MCF 10A (cell line): Measurements from ENCODE around the gene POLR2M. TPM values are rescaled to one million over a fixed set of nuclear protein-coding genes. Genes with fewer than 3 reads are reported as not detected.
A peak's percentile ranks its signal among the peaks of the same experiment; 100 is the strongest.

Source experiments
- BruUV-seq: library from RNA; stranded (reverse); fragments of 400-500 nt; replicated peaks from 2 replicates; lab custom pipeline; 2021; lab: Mats Ljungman, UMichigan
- CTCF ChIA-PET: fragments of 300-600 bp; sonication (Branson Sonifier 250); formaldehyde crosslinking; extraction: SDS; loops from one replicate; lab custom pipeline; 2021; ENCODE audit warnings: antibody characterized with exemption, inconsistent platforms; lab: Yijun Ruan, JAX
- POLR2A ChIA-PET: fragments of 300-600, 350-650 bp; sonication (Branson Sonifier 250); formaldehyde crosslinking; extraction: SDS; loops from one replicate; lab custom pipeline; 2020; ENCODE audit warnings: antibody characterized with exemption, inconsistent platforms; lab: Yijun Ruan, JAX
- DNase-seq: peaks from one replicate; pipeline ENCODE4 v3.0.0-alpha.2; 2018; ENCODE audit not compliant: unreplicated experiment
- H3K27ac Mint-ChIP-seq: one replicate; pipeline ENCODE4 v1.8.0; 2022; ENCODE audit warnings: mild to moderate bottlenecking, low read depth, mixed read lengths; ENCODE audit not compliant: unreplicated experiment
- H3K27me3 Mint-ChIP-seq: one replicate; pipeline ENCODE4 v1.8.0; 2022; ENCODE audit warnings: mixed read lengths; ENCODE audit not compliant: insufficient read depth, unreplicated experiment
- H3K36me3 Mint-ChIP-seq: one replicate; pipeline ENCODE4 v1.8.0; 2022; ENCODE audit warnings: mild to moderate bottlenecking, moderate library complexity, mixed read lengths; ENCODE audit not compliant: insufficient read depth, unreplicated experiment
- H3K4me1 Mint-ChIP-seq: one replicate; pipeline ENCODE4 v1.8.0; 2022; ENCODE audit warnings: mixed read lengths; ENCODE audit not compliant: insufficient read depth, unreplicated experiment
- H3K4me3 Mint-ChIP-seq: one replicate; pipeline ENCODE4 v1.8.0; 2022; ENCODE audit warnings: mild to moderate bottlenecking, moderate library complexity, mixed read lengths; ENCODE audit not compliant: unreplicated experiment
- H3K9me3 Mint-ChIP-seq: one replicate; pipeline ENCODE4 v1.8.0; 2022; ENCODE audit warnings: mixed read lengths; ENCODE audit not compliant: unreplicated experiment
- CTCF ChIP-seq: fragments of 200-600 bp; IDR thresholded peaks from one replicate; pipeline ENCODE4 v1.8.0; 2022; ENCODE audit warnings: antibody characterized with exemption, mild to moderate bottlenecking; ENCODE audit not compliant: unreplicated experiment
- intact Hi-C: fragments of 100-400 bp; cut with micrococcal nuclease; formaldehyde crosslinking; loops from 2 replicates; pipeline ENCODE4 v1.14.1; 2022
- total RNA-seq: library from RNA; stranded (reverse); gene quantifications from 2 replicates; pipeline ENCODE4 v1.2.3, GENCODE V29; 2022

The POLR2M gene
- total RNA-seq, 1 experiment from 2014 or later = 114 TPM

- TF ChIP-seq CTCF = no peak
- Mint-ChIP-seq H3K27ac (no peak overlapping the region), H3K27me3 (no peaks in the 10 kb centered on the region), H3K9me3 (no peaks in the 10 kb centered on the region), H3K4me3 (no peak overlapping the region), H3K4me1 (peaks cover 29% of the 10 kb centered on the region), H3K36me3 (no peaks in the 10 kb centered on the region)
- CTCF ChIA-PET = no interaction called here
- BruUV-seq = no TSS peak
- POLR2A ChIA-PET = interaction anchor here (1.0 kb wide), 1 partner anchor 16 kb away, joined by 4 read pairs; the partner anchor contains the start of gene POLR2M
- intact Hi-C loops = no loop called here
- no peak for DNase-seq
Measured at GRCh38 chr15:57690341-57690966, 16.1 kb upstream of the POLR2M start.

- no peaks in the 10 kb centered on the region for H3K27me3 Mint-ChIP-seq
- no peaks in the 10 kb centered on the region for H3K9me3 Mint-ChIP-seq
- CTCF ChIA-PET = no interaction called here
- no TSS peak for BruUV-seq
- H3K4me3 Mint-ChIP-seq = no peak overlapping the region
- peaks cover 33% of the 10 kb centered on the region for H3K4me1 Mint-ChIP-seq
- TF ChIP-seq CTCF = no peak
- H3K27ac Mint-ChIP-seq = no peak overlapping the region
- POLR2A ChIA-PET = interaction anchor here (1.0 kb wide), 1 partner anchor 16 kb away, joined by 4 read pairs; the partner anchor contains the start of gene POLR2M
- no peaks in the 10 kb centered on the region for H3K36me3 Mint-ChIP-seq
- no peak for DNase-seq
- intact Hi-C loops = no loop called here
Measured at GRCh38 chr15:57691082-57691481, 15.4 kb upstream of the POLR2M start.

- no TSS peak for BruUV-seq
- intact Hi-C loops = no loop called here
- Mint-ChIP-seq H3K4me1 (peaks cover 45% of the 10 kb centered on the region), H3K27me3 (no peaks in the 10 kb centered on the region), H3K4me3 (no peak overlapping the region), H3K9me3 (no peaks in the 10 kb centered on the region), H3K27ac (peak overlapping the region; percentile 55), H3K36me3 (no peaks in the 10 kb centered on the region)
- DNase-seq = peak; percentile 79
- POLR2A ChIA-PET = interaction anchor here (0.6 to 2.1 kb wide), 3 partner anchors 10 to 36 kb away, joined by 5 to 17 read pairs (median 9); partner anchors contain the start of gene POLR2M
- TF ChIP-seq CTCF = no peak
- CTCF ChIA-PET = no interaction called here
Measured at GRCh38 chr15:57692709-57693108, 13.8 kb upstream of the POLR2M start.

GRCh38 chr15:57694279-57694678 lies 12.2 kb upstream of the POLR2M start:
- no peak overlapping the region for H3K4me3 Mint-ChIP-seq
- ChIA-PET POLR2A (interaction anchor here (0.7 to 4.5 kb wide), 4 partner anchors 12 to 962 kb away, joined by 3 to 40 read pairs (median 5); partner anchors contain the start of gene POLR2M), CTCF (interaction anchor here (1.6 kb wide), 1 partner anchor 25 kb away, joined by 4 read pairs; no protein-coding TSS in a partner anchor)
- no peak for TF ChIP-seq CTCF
- no peaks in the 10 kb centered on the region for H3K36me3 Mint-ChIP-seq
- H3K4me1 Mint-ChIP-seq = peaks cover 55% of the 10 kb centered on the region
- no peaks in the 10 kb centered on the region for H3K9me3 Mint-ChIP-seq
- no peaks in the 10 kb centered on the region for H3K27me3 Mint-ChIP-seq
- DNase-seq = no peak
- intact Hi-C loops = no loop called here
- peak overlapping the region; percentile 8 for H3K27ac Mint-ChIP-seq
- BruUV-seq = no TSS peak
